GM12878 (cell line): ENCODE results near the gene CDC45. TPM values are rescaled to one million over a fixed set of nuclear protein-coding genes. Genes with fewer than 3 reads are reported as not detected.

ENCODE experiments used
- BCLAF1 ChIP-seq: fragments of 450-650 bp; IDR thresholded peaks from 2 replicates; pipeline ENCODE4 v1.6.1; 2017; ENCODE audit warnings: antibody characterized with exemption, mild to moderate bottlenecking, moderate library complexity
- CHD2 ChIP-seq: IDR thresholded peaks from 2 replicates; pipeline ENCODE4 v1.6.1; 2011; ENCODE audit warnings: low read depth, low read length, improper control_type of control experiment, borderline replicate concordance
- ELK1 ChIP-seq: IDR thresholded peaks from 2 replicates; pipeline ENCODE4 v1.6.1; 2012; ENCODE audit warnings: low read depth, low read length, improper control_type of control experiment
- JUND ChIP-seq: IDR thresholded peaks from 2 replicates; pipeline ENCODE4 v1.6.1; 2012; ENCODE audit warnings: low read depth, mild to moderate bottlenecking, low read length, improper control_type of control experiment, moderate library complexity
- MTA3 ChIP-seq: IDR thresholded peaks from 2 replicates; pipeline ENCODE4 v1.6.1; 2012; ENCODE audit warnings: low read length, inconsistent platforms, borderline replicate concordance
- NFYB ChIP-seq: IDR thresholded peaks from 2 replicates; pipeline ENCODE4 v1.6.1; 2011; ENCODE audit warnings: low read depth, mild to moderate bottlenecking, low read length, improper control_type of control experiment, moderate library complexity; ENCODE audit not compliant: insufficient read depth
- SPI1 ChIP-seq: IDR thresholded peaks from 2 replicates; pipeline ENCODE4 v1.6.1; 2011; ENCODE audit warnings: low read depth, mild to moderate bottlenecking, low read length, moderate library complexity, borderline replicate concordance; ENCODE audit not compliant: insufficient read depth
- SREBF1 ChIP-seq: IDR thresholded peaks from 2 replicates; pipeline ENCODE4 v1.6.1; 2012; ENCODE audit warnings: mild to moderate bottlenecking, low read length
- SRF ChIP-seq, 2 experiments: IDR thresholded peaks; 2 replicates each; pipeline ENCODE4 v1.6.1; 2011; ENCODE audit warnings: low read depth in 2 of 2, low read length in 2 of 2, mild to moderate bottlenecking in 1 of 2, moderate library complexity in 1 of 2
- STAT1 ChIP-seq: fragments of 450-650 bp; conservative IDR thresholded peaks from 2 replicates; pipeline ENCODE4 v1.6.1; 2014; ENCODE audit warnings: antibody characterized with exemption, mild to moderate bottlenecking
- TAF1 ChIP-seq: IDR thresholded peaks from 2 replicates; pipeline ENCODE4 v1.6.1; 2011; ENCODE audit warnings: mild to moderate bottlenecking, low read depth, low read length, borderline replicate concordance
- USF1 ChIP-seq: IDR thresholded peaks from 2 replicates; pipeline ENCODE4 v1.6.1; 2011; ENCODE audit warnings: borderline replicate concordance, low read depth, mild to moderate bottlenecking, moderate library complexity, mixed read lengths, low read length; ENCODE audit not compliant: insufficient read depth; ENCODE audit errors: extremely low read length
- ZBTB40 ChIP-seq: fragments of 450-650 bp; IDR thresholded peaks from 2 replicates; pipeline ENCODE4 v1.6.1; 2016; ENCODE audit warnings: mild to moderate bottlenecking, moderate library complexity, borderline replicate concordance
- ZNF24 ChIP-seq: fragments of 450-650 bp; IDR thresholded peaks from 2 replicates; pipeline ENCODE4 v1.6.1; 2017; ENCODE audit warnings: antibody characterized with exemption, mild to moderate bottlenecking
- ZSCAN29 ChIP-seq: fragments of 450-650 bp; IDR thresholded peaks from 2 replicates; pipeline ENCODE4 v1.6.1; 2017; ENCODE audit warnings: mild to moderate bottlenecking, moderate library complexity
- polyA plus RNA-seq, 11 experiments: library from polyadenylated mRNA; depleted of rRNA in 4 of 11; unstranded in 6 of 11; stranded (reverse) in 5 of 11; fragments of >200 nt; fragmentation: Nextera tagmentation in 4 of 11; fragmentation: Illumina TruSeq in 1 of 11; extraction: Ambion mirVana in 4 of 11; extraction: Trizol in 1 of 11; gene quantifications; 1 replicate in 1 of 11; 2 replicates in 10 of 11; pipeline versions ENCODE4 v1.2.1 to v1.2.3, GENCODE V29; 2011 to 2016; ENCODE audit warnings: inconsistent platforms in 2 of 11, missing spikeins in 2 of 11, low read depth in 1 of 11
- total RNA-seq, 4 experiments: library from RNA; depleted of rRNA in 3 of 4; stranded (reverse); fragments of >200 nt in 3 of 4; fragmentation: Illumina TruSeq in 1 of 4; extraction: Trizol in 1 of 4; gene quantifications; 2 replicates each; pipeline versions ENCODE4 v1.2.1 to v1.2.3, GENCODE V29; 2013 to 2021
- TF ChIP-seq, protein P1 (sequence below): IDR thresholded peaks from 2 replicates; pipeline ENCODE4 v1.6.1; 2012; ENCODE audit warnings: low read depth, low read length, improper control_type of control experiment
- TF ChIP-seq, protein P2 (sequence below): fragments of 450-650 bp; IDR thresholded peaks from 2 replicates; pipeline ENCODE4 v1.6.1; 2018; ENCODE audit warnings: mild to moderate bottlenecking, low read depth, moderate library complexity; ENCODE audit not compliant: partially characterized antibody

CDC45 gene
- total and polyA plus RNA-seq, 10 of the 15 experiments (the other 5 are each of a cell fraction or from before 2014, with no cell fraction given), result 40.8 to 88.5 (median 54.2) TPM

DNA sequence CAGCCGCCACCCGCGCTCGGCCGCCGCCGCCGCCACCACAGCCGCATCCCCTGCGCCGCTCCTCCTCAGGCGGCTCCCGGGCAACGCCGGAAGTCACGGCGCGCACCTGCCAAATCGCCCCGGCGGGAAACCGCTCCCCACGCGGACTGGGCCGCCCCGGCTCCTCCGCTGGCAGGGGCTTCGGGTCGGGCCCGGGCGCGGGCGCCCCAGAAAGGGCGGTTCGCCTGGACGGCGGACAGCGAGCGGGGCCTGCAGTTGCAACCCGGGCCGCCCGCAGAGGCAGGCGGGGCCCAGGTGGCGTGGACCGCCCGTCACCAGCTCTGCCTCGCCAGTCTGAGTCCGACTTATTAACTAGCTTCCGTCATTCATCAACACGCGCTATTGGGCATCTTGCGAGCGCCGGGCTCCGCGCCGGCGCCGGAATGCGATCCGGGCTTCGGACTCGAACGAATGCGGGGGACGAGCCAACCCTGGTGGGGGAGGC, 48.0 kb upstream of the CDC45 start, which contains the start of gene HIRA (continued):
- TF ChIP-seq, protein P1, sequence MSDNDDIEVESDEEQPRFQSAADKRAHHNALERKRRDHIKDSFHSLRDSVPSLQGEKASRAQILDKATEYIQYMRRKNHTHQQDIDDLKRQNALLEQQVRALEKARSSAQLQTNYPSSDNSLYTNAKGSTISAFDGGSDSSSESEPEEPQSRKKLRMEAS, result no peak
- TF ChIP-seq MTA3, result no peak
- peak; percentile 77 for TF ChIP-seq ELK1
- peak; percentile 84; the same call in 1 of the 2 replicates for TF ChIP-seq STAT1
- 0 out of 2 replicates have a peak, but pooled peaks have one; percentile 49 for TF ChIP-seq CHD2
- TF ChIP-seq ZBTB40, result peak; percentile 8; the same call in 1 of the 2 replicates
- no peak; the same call in 1 of the 2 replicates for TF ChIP-seq BCLAF1
- TF ChIP-seq, protein P2, sequence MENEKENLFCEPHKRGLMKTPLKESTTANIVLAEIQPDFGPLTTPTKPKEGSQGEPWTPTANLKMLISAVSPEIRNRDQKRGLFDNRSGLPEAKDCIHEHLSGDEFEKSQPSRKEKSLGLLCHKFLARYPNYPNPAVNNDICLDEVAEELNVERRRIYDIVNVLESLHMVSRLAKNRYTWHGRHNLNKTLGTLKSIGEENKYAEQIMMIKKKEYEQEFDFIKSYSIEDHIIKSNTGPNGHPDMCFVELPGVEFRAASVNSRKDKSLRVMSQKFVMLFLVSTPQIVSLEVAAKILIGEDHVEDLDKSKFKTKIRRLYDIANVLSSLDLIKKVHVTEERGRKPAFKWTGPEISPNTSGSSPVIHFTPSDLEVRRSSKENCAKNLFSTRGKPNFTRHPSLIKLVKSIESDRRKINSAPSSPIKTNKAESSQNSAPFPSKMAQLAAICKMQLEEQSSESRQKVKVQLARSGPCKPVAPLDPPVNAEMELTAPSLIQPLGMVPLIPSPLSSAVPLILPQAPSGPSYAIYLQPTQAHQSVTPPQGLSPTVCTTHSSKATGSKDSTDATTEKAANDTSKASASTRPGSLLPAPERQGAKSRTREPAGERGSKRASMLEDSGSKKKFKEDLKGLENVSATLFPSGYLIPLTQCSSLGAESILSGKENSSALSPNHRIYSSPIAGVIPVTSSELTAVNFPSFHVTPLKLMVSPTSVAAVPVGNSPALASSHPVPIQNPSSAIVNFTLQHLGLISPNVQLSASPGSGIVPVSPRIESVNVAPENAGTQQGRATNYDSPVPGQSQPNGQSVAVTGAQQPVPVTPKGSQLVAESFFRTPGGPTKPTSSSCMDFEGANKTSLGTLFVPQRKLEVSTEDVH, result no peak
- TF ChIP-seq JUND, result 0 out of 2 replicates have a peak, but pooled peaks have one; percentile 27
- 0 out of 2 replicates have a peak, but pooled peaks have one; percentile 31 for TF ChIP-seq NFYB
- no peak for TF ChIP-seq SREBF1
- peak; percentile 21 for TF ChIP-seq USF1
- no peak for TF ChIP-seq SPI1
- TF ChIP-seq TAF1, result peak; percentile 94
- TF ChIP-seq SRF (IDR thresholded peaks at IDR 0.05; ENCODE audit: low read depth in 2 of 2, low read length in 2 of 2), result peak; percentile 31 to 79; a peak in 2 of 4 replicates
- TF ChIP-seq ZNF24, result peak; percentile 77
- TF ChIP-seq ZSCAN29, result peak; percentile 81; the same call in 1 of the 2 replicates
